Right renal pelvis (tissue), 4 donors: ENCODE results near the gene UFSP1. TPM values are rescaled to one million over a fixed set of nuclear protein-coding genes. Genes with fewer than 3 reads are reported as not detected.

Source experiments
- DNase-seq, 4 donors: peaks; one replicate each; pipeline ENCODE4 v3.0.0-alpha.2; 2013; ENCODE audit warnings: low read depth in 4 of 4, low spot score in 3 of 4, missing footprints in 1 of 4
- polyA plus RNA-seq, 4 donors: library from polyadenylated mRNA; unstranded; fragments of 120-200 nt; gene quantifications; one replicate each; pipeline ENCODE4 v1.2.1, GENCODE V29; 2013; ENCODE audit not compliant: insufficient read length in 4 of 4

Gene UFSP1
- polyA plus RNA-seq, 4 donors = 1.5 to 3.4 (median 1.9) TPM

- no peak for DNase-seq
Measured at GRCh38 chr7:100895956-100896731, 6.6 kb upstream of the UFSP1 start.

GRCh38 chr7:100895701-100895955 lies 6.1 kb upstream of the UFSP1 start, which contains the start of gene ACHE:
Gene ACHE (minus strand): TSS chr7:100895888. CDS start chr7:100894232, 1,656 bp downstream.
- DNase-seq = no peak

GRCh38 chr7:100894860-100895700 lies 5.6 kb upstream of the UFSP1 start:
- no peak for DNase-seq

GRCh38 chr7:100893910-100894721 lies 4.6 kb upstream of the UFSP1 start:
- DNase-seq = no peak

- no peak for DNase-seq
Measured at GRCh38 chr7:100893318-100893895, 3.9 kb upstream of the UFSP1 start.

- DNase-seq = no peak
Measured at GRCh38 chr7:100892364-100893317, 3.1 kb upstream of the UFSP1 start.

- DNase-seq = no peak
Measured at GRCh38 chr7:100891568-100892247, 2.2 kb upstream of the UFSP1 start.

- DNase-seq = no peak
Measured at GRCh38 chr7:100890653-100891567, 1.4 kb upstream of the UFSP1 start.

- no peak for DNase-seq
Measured at GRCh38 chr7:100888291-100888987, 1.1 kb downstream of the UFSP1 start.

GRCh38 chr7:100887516-100888290 lies 1.8 kb downstream of the UFSP1 start:
- DNase-seq = no peak

GRCh38 chr7:100886936-100887515 lies 2.5 kb downstream of the UFSP1 start:
- DNase-seq = no peak

GRCh38 chr7:100886142-100886935 lies 3.2 kb downstream of the UFSP1 start:
- no peak for DNase-seq

GRCh38 chr7:100885440-100886141 lies 3.9 kb downstream of the UFSP1 start:
- DNase-seq = no peak

GRCh38 chr7:100884736-100885439 lies 4.6 kb downstream of the UFSP1 start:
- no peak for DNase-seq
